GM06990 (cell line): ENCODE results near the gene BABAM2.

Experiments
- DNase-seq: peaks from one replicate; pipeline ENCODE4 v3.0.0-alpha.2; 2011; ENCODE audit not compliant: insufficient read length; ENCODE audit errors: extremely low read depth
- H3K27me3 ChIP-seq: replicated peaks from 2 replicates; pipeline ENCODE4 v1.6.0; 2011; ENCODE audit warnings: low read length; ENCODE audit not compliant: control insufficient read depth, insufficient read depth
- H3K36me3 ChIP-seq: 2 replicates; pipeline ENCODE4 v1.5.1; 2011; ENCODE audit warnings: low read length; ENCODE audit not compliant: control insufficient read depth, insufficient read depth
- H3K4me3 ChIP-seq: replicated peaks from 2 replicates; pipeline ENCODE4 v1.5.1; 2011; ENCODE audit warnings: low read depth, mild to moderate bottlenecking, control low read depth, low read length
- CTCF ChIP-seq: IDR thresholded peaks from 2 replicates; pipeline ENCODE4 v1.5.1; 2011; ENCODE audit warnings: low read length, control low read depth, mild to moderate bottlenecking, inconsistent platforms; ENCODE audit not compliant: insufficient read depth, poor library complexity, severe bottlenecking

The BABAM2 gene

DNA sequence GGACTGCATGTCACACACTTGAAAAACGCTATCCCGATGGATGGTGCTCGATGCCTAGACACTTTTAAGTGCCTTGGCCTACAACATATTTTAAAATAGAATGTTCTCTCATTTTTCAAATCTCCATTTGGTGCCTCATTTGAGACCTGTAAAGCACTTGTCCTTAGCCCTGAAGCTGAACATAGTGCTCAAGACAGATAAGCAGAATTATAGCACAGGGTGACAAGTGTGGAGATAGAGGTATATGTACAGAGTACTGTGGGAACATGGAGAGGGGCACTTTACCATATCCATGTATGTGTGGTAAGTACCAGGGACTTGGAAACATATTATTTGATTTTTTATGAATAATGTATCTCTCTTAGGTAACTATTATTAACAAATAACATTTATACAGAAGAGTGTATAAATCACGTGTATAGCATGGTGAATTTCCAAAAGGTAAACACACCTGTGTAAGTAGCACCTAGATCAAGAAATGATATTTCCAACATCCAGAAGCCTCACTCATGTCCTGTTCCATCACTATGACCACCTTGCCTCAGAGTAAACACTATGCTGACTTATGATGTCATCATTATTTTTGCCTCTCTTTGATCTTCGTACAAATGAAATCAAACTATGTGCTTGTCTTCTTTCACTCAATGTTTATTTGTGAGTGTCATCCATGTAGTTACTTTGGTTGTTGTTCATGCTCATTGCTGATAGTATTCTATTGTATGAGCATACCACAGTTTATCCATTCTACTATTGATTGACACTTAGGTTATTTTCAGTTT lies 103.6 kb downstream of the BABAM2 start:
- no peak for TF ChIP-seq CTCF
- Histone ChIP-seq H3K4me3 (no peak overlapping the region), H3K27me3 (no peaks in the 10 kb centered on the region), H3K36me3 (no peaks in the 10 kb centered on the region; the same call in none of the 2 replicates)
- no peak for DNase-seq

GRCh38 chr2:27996156-27996922 lies 105.8 kb downstream of the BABAM2 start:
- Histone ChIP-seq H3K4me3 (no peak overlapping the region), H3K36me3 (no peaks in the 10 kb centered on the region; the same call in none of the 2 replicates), H3K27me3 (no peaks in the 10 kb centered on the region)
- no peak for TF ChIP-seq CTCF
- no peak for DNase-seq

- H3K36me3 ChIP-seq, result no peaks in the 10 kb centered on the region; the same call in none of the 2 replicates
- no peak for TF ChIP-seq CTCF
- H3K27me3 ChIP-seq, result no peaks in the 10 kb centered on the region
- H3K4me3 ChIP-seq, result no peak overlapping the region
- no peak for DNase-seq
These were observed 109.8 kb downstream of the BABAM2 start for GRCh38 chr2:28000287-28000686.

DNA sequence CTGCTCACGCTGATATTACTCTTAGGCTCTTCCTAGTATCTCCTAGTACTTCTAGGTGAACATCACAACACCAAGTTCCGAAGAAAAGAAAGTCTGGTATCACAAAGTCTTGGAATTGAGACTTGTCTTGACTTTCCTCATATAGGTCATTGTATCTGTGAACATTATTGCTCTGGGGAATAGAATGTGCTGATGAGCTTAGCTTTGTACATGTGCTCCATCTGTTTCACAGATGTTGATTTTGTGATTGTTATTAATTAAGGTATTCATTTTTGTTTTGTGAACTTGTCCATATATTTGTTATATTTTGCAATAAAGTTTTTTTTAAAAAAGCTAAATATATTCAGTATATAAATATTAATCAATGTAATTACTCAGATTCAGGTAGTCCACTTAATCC lies 111.7 kb downstream of the BABAM2 start:
- TF ChIP-seq CTCF, result no peak
- H3K36me3 ChIP-seq, result no peaks in the 10 kb centered on the region
- H3K4me3 ChIP-seq, result no peak overlapping the region
- H3K27me3 ChIP-seq, result no peaks in the 10 kb centered on the region
- DNase-seq, result no peak

DNA sequence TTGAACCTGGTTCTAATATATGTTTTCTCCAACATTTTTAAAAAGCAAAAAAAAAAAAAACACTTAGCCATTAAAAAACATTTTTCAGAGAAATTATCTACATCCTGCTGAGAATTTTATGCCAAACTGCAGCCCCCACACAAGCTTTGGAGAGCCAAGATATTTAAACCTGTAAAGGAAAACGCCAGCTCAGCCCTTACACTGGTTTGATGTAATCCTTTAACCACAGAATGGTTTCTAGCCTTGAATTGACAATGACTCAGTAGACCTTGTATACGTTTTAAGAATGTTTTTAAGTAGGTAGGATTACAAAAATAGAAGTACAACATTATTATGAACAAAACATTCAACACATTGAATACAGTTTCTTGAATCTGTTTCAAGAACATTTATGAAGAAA lies 113.6 kb downstream of the BABAM2 start:
- TF ChIP-seq CTCF, result no peak
- Histone ChIP-seq H3K4me3 (no peak overlapping the region), H3K36me3 (no peaks in the 10 kb centered on the region), H3K27me3 (no peaks in the 10 kb centered on the region)
- DNase-seq, result no peak
